ENCODE data around the gene IGBP1. TPM values are rescaled to one million over a fixed set of nuclear protein-coding genes. Genes with fewer than 3 reads are reported as not detected.

Gene IGBP1
- total RNA-seq (2014; rRNA removed; shearing (Covaris generic)) = 56.6 and 71.3 TPM in 2 replicates

DNA sequence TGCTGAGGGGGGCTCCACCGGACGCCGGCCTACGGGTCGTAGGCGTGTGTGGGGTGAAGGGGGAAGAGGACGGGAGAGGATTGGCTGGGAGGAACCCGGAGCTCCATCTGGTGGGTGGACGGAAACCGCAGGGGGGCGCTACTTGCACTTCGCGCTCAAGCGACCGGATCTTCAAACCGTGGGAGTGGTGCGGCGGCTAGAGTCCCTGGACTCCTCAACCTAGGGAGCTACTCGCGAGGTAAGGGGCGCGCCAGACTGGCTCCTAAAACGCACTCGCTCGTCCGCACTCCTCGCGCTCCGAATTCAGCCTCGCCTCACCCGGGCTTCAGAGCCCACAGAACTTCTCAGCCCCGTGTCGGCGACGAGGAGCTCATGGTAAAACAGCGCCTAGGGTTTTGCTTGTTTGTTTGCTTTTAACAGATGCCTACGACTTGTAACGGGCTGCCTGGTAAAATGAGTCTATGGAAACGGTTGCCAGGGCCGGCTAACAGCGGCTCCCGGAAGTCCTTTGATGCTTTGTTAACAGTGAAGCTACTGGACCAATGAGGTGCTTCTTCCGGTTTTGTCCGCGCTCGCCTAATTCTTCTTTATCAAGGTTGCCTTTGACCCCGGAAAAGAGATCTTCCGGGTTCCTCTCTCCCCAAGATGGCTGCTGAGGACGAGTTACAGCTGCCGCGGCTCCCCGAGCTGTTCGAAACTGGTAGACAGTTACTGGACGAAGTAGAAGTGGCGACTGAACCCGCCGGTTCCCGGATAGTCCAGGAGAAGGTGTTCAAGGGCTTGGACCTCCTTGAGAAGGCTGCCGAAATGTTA is at the start of gene IGBP1:
IGBP1 (plus strand) TSS at position 145 of the 813 bp plus-strand sequence; CDS start at position 646, 501 bp downstream.

DNA sequence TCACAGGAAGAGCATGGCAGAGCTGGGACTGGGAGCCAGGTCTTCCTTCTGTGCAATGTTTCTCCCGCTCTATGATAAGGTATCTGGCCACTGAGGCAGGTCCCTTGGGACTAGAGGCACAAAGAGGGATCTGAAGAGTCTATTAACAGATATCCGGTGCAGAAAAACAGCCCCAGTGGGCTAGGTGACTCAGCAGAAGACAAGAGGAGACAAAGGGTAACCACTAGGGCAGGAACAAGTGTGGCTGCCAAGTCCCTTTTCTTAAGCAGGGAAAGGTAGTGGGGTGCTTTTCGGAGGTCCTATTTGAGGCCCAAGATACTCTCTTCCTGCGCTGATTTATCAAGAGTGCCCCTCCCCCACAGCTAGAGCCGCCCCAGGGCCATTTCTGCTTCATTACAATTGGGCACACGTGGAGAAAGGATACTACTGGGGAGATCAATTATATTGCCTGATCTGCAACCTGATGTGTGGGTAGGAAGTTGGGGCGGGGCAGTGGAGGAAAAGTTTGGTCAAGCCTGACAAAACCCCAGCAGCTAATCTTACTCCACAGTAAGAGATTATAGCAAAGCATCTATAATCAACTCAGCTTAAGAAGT is 43.8 kb downstream of the IGBP1 start, which contains the start of gene DGAT2L6:
DGAT2L6 (plus strand) TSS at position 546 of the 596 bp plus-strand sequence. CDS start 100 bp downstream, outside the sequence.

Other genes starting within 250 kb of the IGBP1 start
- not detected in 2 replicates for gene AWAT2, start 83.5 kb upstream of the IGBP1 start, total RNA-seq (2014; rRNA removed; shearing (Covaris generic))
- gene OTUD6A, start 71.0 kb upstream of the IGBP1 start, total RNA-seq (2014; rRNA removed; shearing (Covaris generic)) = not detected in 2 replicates
- not detected in 2 replicates for gene DGAT2L6, start 44.0 kb downstream of the IGBP1 start, total RNA-seq (2014; rRNA removed; shearing (Covaris generic))
- gene AWAT1, start 101.2 kb downstream of the IGBP1 start, total RNA-seq (2014; rRNA removed; shearing (Covaris generic)) = not detected in 2 replicates
- gene P2RY4, start 126.8 kb downstream of the IGBP1 start, total RNA-seq (2014; rRNA removed; shearing (Covaris generic)) = not detected in 2 replicates
- gene ARR3, start 134.9 kb downstream of the IGBP1 start, total RNA-seq (2014; rRNA removed; shearing (Covaris generic)) = not detected in 2 replicates
- gene RAB41, start 148.7 kb downstream of the IGBP1 start, total RNA-seq (2014; rRNA removed; shearing (Covaris generic)) = not detected in 2 replicates
- gene PDZD11, start 156.5 kb downstream of the IGBP1 start, total RNA-seq (2014; rRNA removed; shearing (Covaris generic)) = 42.7 and 49.4 TPM in 2 replicates
- 29.9 and 32.9 TPM in 2 replicates for gene KIF4A, start 156.7 kb downstream of the IGBP1 start, total RNA-seq (2014; rRNA removed; shearing (Covaris generic))